ENCODE data around the gene MYCL. TPM values are rescaled to one million over a fixed set of nuclear protein-coding genes. Genes with fewer than 3 reads are reported as not detected.

The MYCL gene
- total RNA-seq, 1 experiment from 2014 or later: 18.4 TPM

DNA sequence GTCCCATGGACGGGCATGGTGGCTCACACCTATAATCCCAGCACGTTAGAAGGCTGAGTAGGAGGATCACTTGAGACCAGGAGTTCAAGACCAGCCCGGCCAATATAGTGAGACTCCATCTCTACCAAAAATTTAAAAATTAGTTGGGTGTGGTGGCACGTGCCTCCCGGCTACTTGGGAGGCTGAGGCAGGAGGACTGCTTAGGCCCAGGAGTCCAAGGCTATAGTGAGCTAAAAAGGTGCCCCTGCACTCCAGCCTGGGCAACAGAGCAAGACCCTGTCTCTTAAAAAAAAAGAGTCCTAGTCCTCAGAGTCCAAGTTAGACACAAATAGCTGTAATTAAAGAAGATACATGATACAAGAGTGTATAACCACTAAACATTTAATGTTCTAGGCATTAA, 38.5 kb downstream of the MYCL start:
- Histone ChIP-seq H3K18ac (ENCODE audit: insufficient read length, low read depth, low read length) (no peak overlapping the region), H3K27ac (ENCODE audit: insufficient read length, low read depth, low read length) (no peak overlapping the region), H2BK5ac (ENCODE audit: insufficient read length, low read length) (no peak overlapping the region), H2AFZ (ENCODE audit: low read length) (no peak overlapping the region), H3T11ph (ENCODE audit: low read length) (no peak overlapping the region), H2BK15ac (ENCODE audit: low read depth, low read length) (no peak overlapping the region), H4K91ac (ENCODE audit: insufficient read length, low read depth, low read length) (no peak overlapping the region), H3K9ac (ENCODE audit: extremely low read depth, insufficient read length, low read length) (no peak overlapping the region), H3K4me2 (ENCODE audit: insufficient read depth, insufficient read length, low read length) (no peak overlapping the region), H3K4ac (ENCODE audit: low read depth, low read length) (no peak overlapping the region), H2BK12ac (ENCODE audit: insufficient read length, low read depth, low read length) (no peak overlapping the region), H3K79me1 (ENCODE audit: insufficient read depth, low read depth, low read length, poor library complexity, severe bottlenecking) (peaks cover 6% of the 10 kb centered on the region), H2BK20ac (ENCODE audit: low read depth, low read length, poor library complexity, severe bottlenecking) (no peak overlapping the region), H3K9me3 (ENCODE audit: control insufficient read depth, low read depth, low read length) (no peaks in the 10 kb centered on the region), H4K8ac (replicated peaks; ENCODE audit: insufficient read length, low read depth, low read length) (no peak overlapping the region), H3K56ac (ENCODE audit: insufficient read length, low read depth, low read length) (no peak overlapping the region), H2AK5ac (ENCODE audit: insufficient read length, low read length) (no peak overlapping the region), H4K20me1 (ENCODE audit: control insufficient read depth, insufficient read depth, insufficient read length) (no peaks in the 10 kb centered on the region), H3K79me2 (ENCODE audit: insufficient read depth, low read length) (peaks cover 6% of the 10 kb centered on the region; the same call in 1 of the 2 replicates), H3K14ac (ENCODE audit: insufficient read depth, low read length) (no peak overlapping the region), H3K4me1 (ENCODE audit: insufficient read depth, low read length) (no peaks in the 10 kb centered on the region), H4K5ac (ENCODE audit: insufficient read length, low read depth, low read length) (no peak overlapping the region), H3K27me3 (ENCODE audit: insufficient read depth, low read length) (no peaks in the 10 kb centered on the region), H3K23ac (ENCODE audit: insufficient read length, low read depth, low read length) (no peak overlapping the region), H3K23me2 (ENCODE audit: insufficient read length, low read depth, low read length, poor library complexity, severe bottlenecking) (no peaks in the 10 kb centered on the region), H2BK120ac (ENCODE audit: low read depth, low read length, poor library complexity, severe bottlenecking) (no peak overlapping the region)
- no peaks in the 10 kb centered on the region for H3K9me3 Mint-ChIP-seq
- H3K4me1 Mint-ChIP-seq: peaks cover under 1 to 2% of the 10 kb centered on the region in 2 experiments; a peak in 3 of 4 replicates
- H3K27ac Mint-ChIP-seq: no peak overlapping the region
- H3K27me3 Mint-ChIP-seq (ENCODE audit: low read depth): no peaks in the 10 kb centered on the region
- DNase-seq: no peak
- TF ChIP-seq, protein P1, sequence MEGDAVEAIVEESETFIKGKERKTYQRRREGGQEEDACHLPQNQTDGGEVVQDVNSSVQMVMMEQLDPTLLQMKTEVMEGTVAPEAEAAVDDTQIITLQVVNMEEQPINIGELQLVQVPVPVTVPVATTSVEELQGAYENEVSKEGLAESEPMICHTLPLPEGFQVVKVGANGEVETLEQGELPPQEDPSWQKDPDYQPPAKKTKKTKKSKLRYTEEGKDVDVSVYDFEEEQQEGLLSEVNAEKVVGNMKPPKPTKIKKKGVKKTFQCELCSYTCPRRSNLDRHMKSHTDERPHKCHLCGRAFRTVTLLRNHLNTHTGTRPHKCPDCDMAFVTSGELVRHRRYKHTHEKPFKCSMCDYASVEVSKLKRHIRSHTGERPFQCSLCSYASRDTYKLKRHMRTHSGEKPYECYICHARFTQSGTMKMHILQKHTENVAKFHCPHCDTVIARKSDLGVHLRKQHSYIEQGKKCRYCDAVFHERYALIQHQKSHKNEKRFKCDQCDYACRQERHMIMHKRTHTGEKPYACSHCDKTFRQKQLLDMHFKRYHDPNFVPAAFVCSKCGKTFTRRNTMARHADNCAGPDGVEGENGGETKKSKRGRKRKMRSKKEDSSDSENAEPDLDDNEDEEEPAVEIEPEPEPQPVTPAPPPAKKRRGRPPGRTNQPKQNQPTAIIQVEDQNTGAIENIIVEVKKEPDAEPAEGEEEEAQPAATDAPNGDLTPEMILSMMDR (conservative IDR thresholded peaks at IDR 0.05): no peak
- no CpG with 5 or more reads among the region's 5 CpGs for WGBS (ENCODE audit: extremely low coverage, insufficient read length, low lambda C conversion rate)
- peaks cover 11 to 22% (median 21%) of the 10 kb centered on the region in 3 experiments for H3K36me3 Mint-ChIP-seq (ENCODE audit: insufficient read depth in 1 of 3, low read depth in 3 of 3)
- H3K4me3 Mint-ChIP-seq: no peak overlapping the region
